LHCN-M2 (cell line): ENCODE measurements around the gene NTM. TPM values are rescaled to one million over a fixed set of nuclear protein-coding genes. Genes with fewer than 3 reads are reported as not detected.

ENCODE experiments used
- DNase-seq: peaks from one replicate; pipeline ENCODE4 v3.0.0-alpha.2; 2012; ENCODE audit warnings: low read depth
- total RNA-seq: library from RNA; depleted of rRNA; stranded (reverse); fragments of >200 nt; gene quantifications from 2 replicates; pipeline ENCODE4 v1.2.3, GENCODE V29; 2014

The NTM gene
- total RNA-seq, 1 experiment from 2014 or later = 45.6 TPM

DNA sequence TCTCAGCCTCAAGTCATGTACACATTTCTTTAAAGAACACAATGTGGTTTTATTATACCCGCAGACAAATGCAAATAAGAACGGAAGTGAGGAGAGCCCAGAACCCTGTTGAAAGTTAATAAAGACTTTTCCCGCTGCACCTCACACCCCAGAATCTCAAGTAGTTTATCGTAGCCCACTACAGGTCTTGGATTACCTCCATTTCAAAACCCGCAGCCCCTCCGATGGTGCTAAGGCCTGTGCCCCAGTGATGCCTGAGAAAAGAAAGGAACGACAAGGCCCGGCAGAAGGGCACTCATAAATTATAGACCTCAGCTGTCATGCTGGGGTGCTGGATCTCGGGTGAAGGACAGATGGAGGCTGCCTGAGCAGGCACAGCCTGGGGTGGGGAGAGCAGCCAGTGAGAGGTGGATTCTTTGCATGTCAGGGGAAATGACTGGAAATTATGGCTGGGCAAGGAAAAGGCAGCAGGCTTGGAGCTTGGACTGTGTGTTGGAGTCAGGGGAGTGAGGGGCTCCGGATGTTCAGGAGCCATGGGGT, 354.1 kb downstream of the NTM start:
- no peak for DNase-seq

DNA sequence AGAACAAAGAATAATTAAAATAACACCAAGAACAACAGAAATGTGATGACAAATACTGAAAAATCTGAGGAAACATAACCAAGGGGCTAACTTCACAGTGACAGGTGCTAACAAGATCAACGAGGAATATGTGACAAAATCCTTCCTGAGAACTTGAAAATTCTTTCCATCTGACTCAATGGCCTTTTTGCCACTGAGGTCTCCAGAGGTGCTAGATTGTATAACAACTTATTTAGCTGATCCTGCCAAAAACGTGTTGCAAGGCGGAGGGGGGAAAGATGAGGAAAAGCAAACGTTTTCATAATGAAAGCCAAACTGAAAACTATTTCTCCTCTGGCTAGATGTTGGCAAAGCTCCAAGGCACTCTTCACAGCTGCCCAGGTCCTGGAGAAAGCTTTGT, 364.5 kb downstream of the NTM start:
- DNase-seq = peak; percentile 58

DNA sequence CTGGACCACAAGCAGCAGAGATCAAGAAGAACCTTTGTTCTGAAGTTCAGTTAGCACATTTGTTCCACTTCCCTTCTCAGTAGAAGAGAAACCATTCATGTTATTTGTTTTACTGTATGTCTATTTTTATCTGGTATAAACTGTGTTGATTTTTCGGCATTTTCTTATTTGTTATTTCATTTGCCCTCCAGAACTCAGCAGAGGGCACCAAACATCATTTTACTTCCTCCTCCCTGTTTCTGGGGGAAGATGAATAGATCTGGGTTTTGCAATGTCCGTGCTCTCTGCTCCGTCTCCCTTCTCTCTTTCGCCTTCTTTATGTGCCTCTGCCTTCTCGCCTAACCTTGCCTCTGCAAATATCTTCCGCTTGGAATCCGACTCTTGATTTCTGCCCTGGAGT, 366.9 kb downstream of the NTM start:
- no peak for DNase-seq

DNA sequence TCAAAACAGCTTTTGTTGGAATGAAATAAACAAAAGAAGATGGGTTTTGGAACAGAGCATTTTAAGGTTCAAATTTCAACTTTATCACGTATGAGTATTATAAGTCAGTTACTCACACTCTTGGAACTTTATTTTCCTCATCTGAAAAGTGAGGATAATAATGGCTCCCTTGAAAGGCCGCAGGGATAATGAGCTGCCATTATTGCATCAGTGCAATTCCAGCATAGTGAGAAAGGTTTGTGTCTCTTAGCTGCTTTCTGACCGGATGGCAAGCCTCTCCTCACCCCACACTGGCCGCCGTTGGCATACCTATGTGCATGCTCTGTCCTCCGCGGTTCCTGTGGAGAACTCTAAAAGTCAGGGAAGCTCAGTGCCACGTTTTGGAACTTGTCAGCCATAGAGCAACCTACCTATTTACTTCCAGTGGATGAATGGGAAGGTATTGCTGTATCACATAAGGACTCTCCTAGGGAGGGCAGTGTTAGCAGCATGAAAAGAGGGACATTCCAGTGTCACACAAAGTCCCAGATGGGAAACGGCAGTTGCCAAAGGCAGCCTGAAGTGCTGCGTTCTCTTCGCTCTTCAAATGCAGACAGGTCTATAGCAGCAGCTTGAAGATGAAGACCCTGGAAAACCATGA, 368.9 kb downstream of the NTM start:
- DNase-seq = no peak

DNA sequence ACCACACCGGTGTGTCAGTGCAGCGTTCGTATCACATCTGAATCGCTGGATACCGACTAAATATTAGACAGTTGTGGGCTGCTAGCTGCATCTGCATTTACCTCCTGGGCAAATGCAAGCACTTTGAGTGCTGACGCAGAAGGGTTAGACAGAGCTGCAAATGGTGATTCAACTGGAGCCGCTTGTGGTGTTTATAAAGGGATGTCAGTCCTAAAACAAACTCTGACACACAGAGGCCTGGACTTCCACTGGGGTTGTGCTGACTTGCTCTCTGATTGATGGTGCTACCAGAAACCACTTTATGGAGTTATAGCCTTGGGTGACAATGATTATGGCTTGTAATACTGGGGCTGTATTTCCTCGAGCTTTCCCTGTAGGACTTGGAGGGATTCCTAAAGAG, 374.4 kb downstream of the NTM start:
- no peak for DNase-seq

DNA sequence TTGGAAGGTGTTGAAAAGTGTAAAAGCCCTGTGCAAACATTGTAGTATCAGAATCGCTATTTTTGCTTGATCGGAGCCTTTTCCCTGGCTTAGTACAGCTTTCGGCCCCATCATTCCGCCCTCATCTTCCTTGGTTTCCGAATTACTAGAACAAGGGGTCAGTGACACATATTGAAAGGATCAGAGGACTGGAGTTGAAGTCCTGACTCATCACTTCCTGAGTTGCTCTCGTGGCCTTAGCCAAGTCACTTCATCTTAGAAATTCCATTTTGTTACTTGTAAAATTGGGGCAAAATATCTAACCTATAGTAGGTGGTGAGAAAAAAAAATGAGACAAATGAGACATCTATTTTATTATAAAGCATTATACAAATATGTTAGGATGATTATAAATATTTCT, 375.0 kb downstream of the NTM start:
- DNase-seq = peak; percentile 40

DNA sequence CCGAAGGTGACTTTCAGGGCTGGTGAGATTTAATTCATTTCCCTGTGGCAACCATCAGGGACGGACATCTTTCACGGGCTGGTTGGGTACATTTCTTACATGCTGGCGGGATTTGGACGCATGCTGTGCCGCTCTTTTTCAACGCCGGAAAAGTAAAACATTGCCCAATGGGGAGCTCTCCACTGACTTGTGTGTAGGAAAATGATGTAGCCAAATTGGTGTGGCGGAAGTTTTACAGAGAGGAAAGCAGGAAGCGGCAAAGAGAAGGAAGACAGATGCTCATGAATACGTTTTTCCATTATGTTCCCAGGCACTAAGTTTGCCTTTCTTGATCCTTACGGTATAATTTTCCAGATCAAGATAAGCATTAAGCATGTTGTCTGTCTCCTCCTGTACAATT, 375.8 kb downstream of the NTM start:
- no peak for DNase-seq

DNA sequence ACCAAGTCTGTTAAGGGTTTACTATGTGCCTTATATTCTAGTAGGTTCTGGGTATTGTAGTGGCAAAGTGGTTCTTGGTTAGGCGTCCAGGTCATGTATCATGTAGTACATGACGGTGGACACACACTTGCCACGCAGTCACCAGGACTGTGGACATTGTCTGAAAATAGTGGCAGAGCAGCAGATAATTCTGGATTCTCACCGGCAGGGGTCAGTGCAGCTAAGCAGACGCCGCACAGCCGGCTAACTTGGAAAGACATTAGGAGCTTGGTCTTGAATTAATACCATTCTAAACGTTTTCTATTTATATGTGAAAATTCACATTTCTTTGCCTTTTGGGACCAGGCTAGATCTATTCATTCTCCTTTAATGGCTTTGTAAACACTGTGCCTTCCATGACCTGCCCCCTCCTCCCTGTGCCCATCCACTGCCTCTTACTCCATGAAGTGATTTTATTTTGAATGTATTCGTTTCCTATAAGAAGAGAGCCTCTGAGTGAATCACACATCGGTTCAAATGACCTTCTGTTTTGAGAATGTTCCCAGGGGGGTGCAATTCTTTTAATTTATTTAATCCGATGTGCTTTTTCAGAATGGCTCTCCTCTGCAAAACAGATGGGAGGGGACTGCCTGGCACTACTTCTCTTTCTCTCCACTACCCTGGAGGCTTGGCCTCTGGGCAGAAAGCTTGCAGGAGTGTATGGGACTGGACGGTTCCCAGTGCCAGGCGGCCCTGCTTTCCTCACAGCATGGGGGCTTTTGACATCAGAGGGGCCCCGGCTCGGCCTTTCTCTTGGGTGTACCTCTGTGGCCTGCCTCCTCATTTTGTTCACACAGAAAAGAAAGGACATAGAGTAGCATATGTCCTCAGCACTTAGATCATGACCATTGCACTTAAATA, 378.0 kb downstream of the NTM start:
- DNase-seq = peak; percentile 67

DNA sequence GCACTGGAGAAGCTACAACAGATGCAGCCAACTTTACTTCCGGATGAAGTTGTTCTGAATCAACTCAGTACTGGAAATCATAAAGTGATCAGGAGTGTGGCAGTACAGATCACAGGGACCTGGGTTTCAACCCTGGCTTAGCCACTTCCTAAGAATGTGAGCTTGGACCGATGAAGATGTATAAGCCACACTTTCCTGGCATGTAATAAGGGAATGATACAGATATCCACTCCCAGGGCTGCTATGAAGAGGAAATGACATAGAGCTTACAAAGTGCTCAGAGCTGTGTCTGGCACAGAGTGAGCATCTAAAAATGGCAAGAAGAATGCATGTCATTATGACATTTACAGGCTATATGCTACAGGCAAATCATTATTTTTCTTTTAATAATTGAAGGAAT, 378.7 kb downstream of the NTM start:
- peak; percentile 77 for DNase-seq

DNA sequence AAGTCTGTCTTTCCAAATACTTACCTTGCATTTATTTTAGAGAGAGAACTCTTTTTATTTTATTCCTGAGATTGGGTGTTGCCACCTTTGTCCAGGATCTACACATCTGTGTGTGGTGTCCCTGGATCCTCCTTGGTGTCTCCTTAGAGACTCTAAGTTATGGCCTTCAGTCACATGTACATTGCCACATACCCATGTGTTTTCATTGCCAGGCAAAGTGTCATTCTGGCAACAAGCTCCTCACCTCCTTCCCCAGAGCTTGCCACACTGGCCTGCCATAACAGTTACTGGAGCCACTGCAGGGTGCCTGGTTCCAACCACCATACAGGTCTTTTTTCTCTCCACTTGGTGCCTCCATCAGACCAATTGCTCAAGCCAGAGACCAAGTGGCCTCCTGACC, 379.7 kb downstream of the NTM start:
- no peak for DNase-seq

DNA sequence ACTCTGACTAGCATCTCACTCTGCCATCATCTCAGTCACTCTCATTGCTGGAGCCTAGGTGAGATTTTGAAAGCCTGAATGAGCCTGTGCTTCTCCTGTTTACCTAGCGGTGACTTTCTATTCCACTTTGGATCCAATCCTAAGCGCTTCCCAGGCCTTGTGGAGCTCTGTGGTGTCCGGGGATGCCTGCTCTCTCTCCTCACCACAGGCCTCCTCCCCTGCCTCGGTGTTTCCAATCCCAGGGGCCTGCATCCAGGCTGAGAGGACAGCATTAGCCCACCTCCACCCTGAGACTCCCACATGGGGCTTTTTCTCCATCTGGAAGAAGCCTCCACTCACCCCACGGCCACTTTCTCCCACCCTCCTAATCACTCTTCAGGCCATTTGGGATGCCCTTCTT, 380.3 kb downstream of the NTM start:
- DNase-seq = no peak

DNA sequence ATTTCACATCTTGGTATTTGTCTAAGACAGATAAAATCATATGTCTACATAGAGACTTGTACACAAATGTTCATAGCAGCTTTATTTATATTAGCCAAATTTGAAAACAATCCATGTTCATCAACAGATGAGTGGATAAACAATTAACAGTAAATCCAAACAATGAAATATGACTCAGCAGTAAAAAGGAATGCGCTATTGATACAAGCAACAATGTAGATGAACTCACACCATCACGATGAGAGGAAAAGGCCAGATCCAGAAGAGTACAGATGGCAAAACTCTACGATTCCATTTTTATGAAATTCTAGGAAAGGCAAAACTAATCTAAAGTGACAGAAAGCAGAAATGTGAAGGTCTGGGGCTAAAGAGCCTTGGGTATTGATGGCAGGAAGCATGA, 384.3 kb downstream of the NTM start:
- DNase-seq = no peak

DNA sequence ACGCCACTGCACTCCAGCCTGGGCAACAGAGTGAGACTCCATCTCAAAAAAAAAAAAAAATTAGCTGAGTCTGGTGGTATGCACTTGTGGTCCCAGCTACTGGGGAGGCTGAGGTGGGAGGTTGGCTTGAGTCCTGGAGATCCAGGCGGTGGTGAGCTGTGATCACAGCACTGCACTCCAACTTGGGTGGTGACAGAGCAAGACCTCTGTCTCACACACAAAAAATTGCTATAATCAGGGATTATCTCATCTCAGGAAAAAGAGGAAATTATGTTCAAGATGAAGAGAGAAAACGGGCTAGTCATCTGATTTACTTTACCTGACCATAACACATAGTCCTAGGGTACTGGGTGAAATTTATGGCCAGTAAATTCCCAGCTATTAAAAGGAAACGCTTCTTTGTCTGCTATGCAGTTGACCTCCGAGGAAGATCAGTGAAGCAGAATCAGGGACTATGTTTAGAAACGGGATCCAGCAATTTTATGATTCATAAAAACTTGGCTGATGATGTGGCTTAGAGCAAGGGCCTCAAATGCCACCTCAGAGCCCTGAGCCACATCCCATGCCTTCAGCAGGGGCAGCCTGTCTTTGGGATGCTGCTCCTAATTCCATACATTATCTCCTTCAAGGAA, 386.2 kb downstream of the NTM start:
- peak; percentile 61 for DNase-seq

DNA sequence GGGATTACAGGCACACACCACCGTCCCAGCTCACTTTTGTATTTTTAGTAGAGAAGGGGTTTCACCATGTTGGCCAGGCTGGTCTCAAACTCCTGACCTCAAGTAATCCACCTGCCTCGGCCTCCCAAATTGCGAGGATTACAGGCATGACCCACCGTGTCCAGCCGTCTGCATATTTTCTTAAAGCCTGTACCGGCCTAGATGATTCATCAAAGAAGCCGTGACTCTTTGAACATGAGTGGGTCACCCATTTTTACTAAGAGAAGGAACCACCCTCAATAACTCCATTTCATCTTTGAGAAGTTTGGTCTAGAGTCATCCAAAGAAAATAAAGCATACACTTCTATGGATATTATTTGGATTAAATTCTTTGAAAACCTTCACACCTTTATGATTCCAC, 388.3 kb downstream of the NTM start:
- no peak for DNase-seq

DNA sequence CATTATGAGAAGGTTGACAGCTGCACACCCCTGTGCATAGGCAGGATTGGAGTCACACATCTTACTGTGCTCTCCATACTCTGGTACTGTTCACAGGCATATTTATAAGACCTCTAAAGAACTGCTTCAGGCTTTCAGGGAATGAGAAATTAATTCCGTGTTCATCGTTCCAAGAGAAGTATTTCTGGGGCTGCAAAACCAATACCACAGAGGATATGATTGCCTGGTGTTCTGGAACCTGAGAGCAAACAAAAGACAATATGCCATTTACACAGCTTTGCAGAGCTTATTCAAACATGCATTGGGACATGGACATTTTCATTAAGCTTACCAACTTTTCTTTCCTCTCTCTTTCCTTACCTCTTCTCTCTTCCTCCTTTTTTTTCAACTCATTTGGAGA, 388.7 kb downstream of the NTM start:
- DNase-seq = no peak

DNA sequence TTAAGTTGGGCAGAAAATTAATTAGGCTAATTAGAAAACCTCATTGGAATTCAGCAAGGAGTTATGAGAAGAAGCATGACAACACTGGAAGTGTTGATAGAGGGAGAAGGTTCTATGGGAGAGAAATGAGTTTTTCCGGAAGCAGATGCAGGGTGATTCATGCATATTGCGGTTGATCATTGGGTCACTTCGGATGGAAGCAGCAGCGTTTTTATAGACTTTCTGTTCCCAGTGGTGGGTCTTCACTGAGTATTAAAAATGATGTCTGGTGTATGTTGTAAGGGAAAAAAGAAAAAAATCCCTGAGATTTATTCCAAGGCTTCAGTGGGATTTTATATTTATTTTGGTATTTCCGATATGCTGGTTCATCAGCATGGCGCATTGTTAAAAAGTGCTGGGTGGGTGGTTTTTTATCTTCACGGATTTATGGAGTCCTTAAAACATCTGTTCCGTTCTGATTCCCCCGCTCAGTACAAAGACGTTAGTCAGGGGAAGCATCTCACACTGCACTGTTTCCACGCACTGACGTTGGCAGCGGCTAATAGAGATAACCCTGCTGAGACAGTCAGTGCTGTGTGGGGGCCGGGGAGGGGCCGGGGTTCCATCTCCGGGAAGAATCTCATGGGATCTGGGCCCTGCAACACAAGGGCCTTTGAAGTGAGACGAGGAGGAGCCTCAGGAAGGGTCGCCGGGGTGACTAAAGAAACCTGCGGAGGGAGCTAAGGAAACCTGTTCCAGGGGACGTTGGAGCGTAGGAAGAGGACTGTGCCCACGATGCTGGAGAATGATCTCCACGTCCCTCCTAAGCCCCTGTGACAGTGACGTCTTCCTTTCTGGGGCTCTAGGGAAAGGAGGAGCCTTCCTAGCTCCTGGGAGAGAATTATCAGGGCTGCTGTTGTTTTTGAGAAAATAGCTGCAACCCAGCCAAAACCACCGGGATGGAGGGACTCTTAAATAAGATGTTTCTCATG, 390.0 kb downstream of the NTM start:
- DNase-seq = peak; percentile 87

DNA sequence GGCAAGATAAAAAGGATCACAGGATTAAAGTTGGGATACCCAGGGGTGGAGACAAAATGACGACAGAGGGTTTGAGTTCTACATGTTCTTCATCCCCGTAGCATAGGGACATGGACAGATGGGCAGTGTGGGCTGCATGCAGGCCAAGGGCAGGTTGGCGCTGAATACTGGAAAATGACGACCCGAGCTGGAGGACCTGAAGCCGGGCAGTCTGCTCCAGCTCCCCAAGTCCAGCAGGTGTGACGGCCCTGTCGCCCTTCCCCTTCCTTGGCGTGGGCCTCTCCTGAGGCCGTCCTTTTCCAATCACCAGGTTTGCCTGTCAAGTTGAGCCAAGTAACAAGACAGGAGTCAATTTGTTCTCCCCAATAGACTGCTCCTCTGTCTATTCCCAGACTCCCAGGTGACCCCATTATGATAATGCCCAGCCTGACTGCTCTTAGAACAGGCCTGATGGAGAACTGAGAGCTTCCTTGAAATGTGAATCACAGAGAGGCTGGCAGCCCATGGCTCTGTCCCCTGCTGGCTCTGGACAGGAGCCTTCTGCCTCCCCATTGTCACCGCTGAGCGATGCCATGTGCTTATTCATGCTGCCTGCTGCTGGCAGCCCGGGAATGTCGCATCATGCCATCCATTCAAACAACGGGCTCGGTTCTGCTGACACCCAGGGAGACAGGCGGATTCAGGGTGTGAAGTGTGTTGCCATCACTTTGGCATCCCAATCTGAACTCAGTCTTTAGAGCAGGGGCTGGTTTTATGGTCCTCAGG, 392.1 kb downstream of the NTM start:
- no peak for DNase-seq

DNA sequence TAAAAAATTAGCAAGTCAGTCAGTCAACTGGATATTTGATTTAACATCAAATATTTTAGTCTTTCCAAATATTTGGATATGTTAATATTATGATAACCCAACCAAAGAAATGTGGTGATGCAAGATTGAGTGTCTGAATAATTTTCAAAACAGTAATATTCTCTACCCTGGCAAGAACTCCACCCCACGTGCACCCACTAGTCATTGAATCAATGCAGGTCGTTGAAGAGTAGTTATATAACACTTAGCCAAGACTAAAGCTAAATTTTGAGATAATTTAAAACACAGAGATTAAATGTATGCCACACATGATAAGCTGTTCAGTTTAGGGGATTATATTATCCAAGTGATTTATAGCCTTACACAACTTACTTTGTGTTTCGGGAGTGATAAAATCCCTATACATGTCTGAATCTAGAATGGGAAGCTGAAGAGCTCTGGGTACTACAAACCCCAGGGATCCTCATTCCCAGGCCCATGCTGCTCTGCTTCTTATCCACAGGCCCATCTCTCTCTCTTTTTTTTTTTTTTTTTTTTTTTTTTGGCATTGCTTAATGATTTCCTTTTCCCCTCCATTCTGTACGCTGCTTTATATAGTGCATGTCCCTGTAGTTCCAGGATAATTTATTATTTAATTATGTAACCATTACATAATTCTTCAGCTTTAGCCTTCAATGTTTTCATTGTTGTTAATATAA, 392.9 kb downstream of the NTM start:
- no peak for DNase-seq

DNA sequence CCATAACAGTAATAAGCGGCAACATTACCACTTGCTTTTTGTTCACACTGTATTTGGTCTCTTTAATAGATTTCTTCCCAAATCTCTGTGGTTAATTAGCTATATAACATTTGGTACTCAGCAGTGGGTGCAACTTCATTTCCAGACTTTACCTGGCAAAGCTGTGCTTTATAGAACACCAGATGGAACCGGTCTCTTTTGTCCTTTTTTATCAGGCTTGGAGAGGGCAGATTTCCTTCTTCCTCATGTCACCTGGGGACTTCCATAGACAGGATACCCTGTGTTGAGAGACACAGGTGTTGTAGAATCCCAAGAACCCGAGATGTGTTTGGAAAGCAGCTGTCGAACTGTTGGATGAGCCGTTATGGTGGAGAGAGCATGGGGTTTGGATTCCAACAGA, 393.7 kb downstream of the NTM start:
- DNase-seq = no peak

DNA sequence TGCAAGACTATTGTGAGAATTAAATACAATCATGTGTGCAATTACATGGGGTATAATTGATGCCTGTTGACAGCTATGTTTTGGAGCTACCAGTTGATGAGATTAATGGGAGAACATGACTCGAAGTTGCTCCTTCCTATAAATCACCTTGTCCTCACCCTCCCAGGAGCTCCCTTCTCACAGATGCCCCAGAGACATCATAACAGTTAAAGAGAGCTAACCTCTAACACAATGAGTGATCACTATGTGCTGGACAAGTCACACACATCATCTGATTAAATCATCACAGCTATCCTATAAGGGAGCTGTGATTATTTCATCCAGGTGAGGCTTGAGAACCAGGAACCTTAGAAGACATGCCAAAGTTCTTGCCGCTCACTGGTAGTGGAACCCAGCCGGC, 394.2 kb downstream of the NTM start:
- no peak for DNase-seq
